Measurements from ENCODE around the gene EEF1AKMT1. TPM values are rescaled to one million over a fixed set of nuclear protein-coding genes. Genes with fewer than 3 reads are reported as not detected.

The EEF1AKMT1 gene
- total RNA-seq, 1 experiment from 2014 or later: 6.1 TPM

- Histone ChIP-seq H4K20me1 (ENCODE audit: control insufficient read depth, insufficient read depth, insufficient read length) (no peaks in the 10 kb centered on the region), H3K9me3 (ENCODE audit: control insufficient read depth, low read depth, low read length) (no peaks in the 10 kb centered on the region), H3K56ac (ENCODE audit: insufficient read length, low read depth, low read length) (no peak overlapping the region), H4K5ac (ENCODE audit: insufficient read length, low read depth, low read length) (no peak overlapping the region), H4K91ac (ENCODE audit: insufficient read length, low read depth, low read length) (no peak overlapping the region), H4K8ac (replicated peaks; ENCODE audit: insufficient read length, low read depth, low read length) (no peak overlapping the region), H2BK20ac (ENCODE audit: low read depth, low read length, poor library complexity, severe bottlenecking) (no peak overlapping the region), H2BK15ac (ENCODE audit: low read depth, low read length) (no peak overlapping the region), H3T11ph (ENCODE audit: low read length) (no peak overlapping the region), H2AFZ (ENCODE audit: low read length) (no peak overlapping the region), H3K4ac (ENCODE audit: low read depth, low read length) (no peak overlapping the region), H3K18ac (ENCODE audit: insufficient read length, low read depth, low read length) (no peak overlapping the region), H3K4me1 (ENCODE audit: insufficient read depth, low read length) (no peaks in the 10 kb centered on the region), H3K79me1 (ENCODE audit: insufficient read depth, low read depth, low read length, poor library complexity, severe bottlenecking) (no peaks in the 10 kb centered on the region), H2BK5ac (ENCODE audit: insufficient read length, low read length) (no peak overlapping the region), H3K27me3 (ENCODE audit: insufficient read depth, low read length) (no peaks in the 10 kb centered on the region), H2AK5ac (ENCODE audit: insufficient read length, low read length) (no peak overlapping the region), H2BK12ac (ENCODE audit: insufficient read length, low read depth, low read length) (no peak overlapping the region), H3K27ac (ENCODE audit: insufficient read length, low read depth, low read length) (no peak overlapping the region), H3K14ac (ENCODE audit: insufficient read depth, low read length) (no peak overlapping the region), H3K23me2 (ENCODE audit: insufficient read length, low read depth, low read length, poor library complexity, severe bottlenecking) (no peaks in the 10 kb centered on the region), H3K9ac (ENCODE audit: extremely low read depth, insufficient read length, low read length) (no peak overlapping the region), H3K23ac (ENCODE audit: insufficient read length, low read depth, low read length) (no peak overlapping the region), H3K4me2 (ENCODE audit: insufficient read depth, insufficient read length, low read length) (no peak overlapping the region), H2BK120ac (ENCODE audit: low read depth, low read length, poor library complexity, severe bottlenecking) (no peak overlapping the region), H3K79me2 (ENCODE audit: insufficient read depth, low read length) (no peaks in the 10 kb centered on the region)
- no peak for DNase-seq
- peaks cover 15 to 30% (median 26%) of the 10 kb centered on the region in 3 experiments for H3K36me3 Mint-ChIP-seq (ENCODE audit: insufficient read depth in 1 of 3, low read depth in 3 of 3)
- H3K4me1 Mint-ChIP-seq: peaks cover 10 to 17% of the 10 kb centered on the region in 2 experiments
- peaks cover 33 to 35% of the 10 kb centered on the region in 2 experiments for H3K9me3 Mint-ChIP-seq
- H3K27ac Mint-ChIP-seq: no peak overlapping the region
- TF ChIP-seq CTCF (conservative IDR thresholded peaks at IDR 0.05): no peak
- H3K27me3 Mint-ChIP-seq (ENCODE audit: low read depth): no peaks in the 10 kb centered on the region
- no peak overlapping the region for H3K4me3 Mint-ChIP-seq
These were observed 19.8 kb downstream of the EEF1AKMT1 start for GRCh38 chr13:20754009-20754408.

Measured in H9 (cell line).